Neural cell (in vitro differentiated cells): ENCODE measurements around the gene ATL1.

Source experiments
- CTCF ChIP-seq: fragments of 450-650 bp; IDR thresholded peaks from 2 replicates; pipeline ENCODE4 v1.5.1; 2014; ENCODE audit warnings: antibody characterized with exemption, mild to moderate bottlenecking, moderate library complexity; ENCODE audit not compliant: poor library complexity, severe bottlenecking
- RAD21 ChIP-seq: fragments of 450-650 bp; conservative IDR thresholded peaks from 2 replicates; pipeline ENCODE4 v1.6.1; 2014; ENCODE audit warnings: antibody characterized with exemption, mild to moderate bottlenecking, moderate library complexity

- TF ChIP-seq CTCF (no peak), RAD21 (no peak)
Observed at GRCh38 chr14:50544911-50545310, 15.0 kb upstream of the ATL1 start.
